Neural progenitor cell (in vitro differentiated cells): ENCODE measurements around the gene SLC66A3. TPM values are rescaled to one million over a fixed set of nuclear protein-coding genes. Genes with fewer than 3 reads are reported as not detected.

Experiments
- DNase-seq: peaks from one replicate; pipeline ENCODE4 v3.0.0-alpha.2; 2016; ENCODE audit warnings: low spot score
- H2AFZ ChIP-seq: fragments of 200-600 bp; sonication (generic); replicated peaks from 2 replicates; pipeline ENCODE4 v1.6.1; 2016; ENCODE audit warnings: antibody characterized with exemption
- H3F3A ChIP-seq: fragments of 200-600 bp; sonication (generic); 2 replicates; pipeline ENCODE4 v1.6.1; 2016; ENCODE audit warnings: antibody characterized with exemption, low read depth
- H3K27ac ChIP-seq: fragments of 200-600 bp; sonication (generic); 2 replicates; pipeline ENCODE4 v1.5.1; 2016; ENCODE audit warnings: mild to moderate bottlenecking
- H3K27me3 ChIP-seq: fragments of 200-600 bp; sonication (generic); 2 replicates; pipeline ENCODE4 v1.6.1; 2016; ENCODE audit warnings: mild to moderate bottlenecking, moderate library complexity
- H3K36me3 ChIP-seq: fragments of 200-600 bp; sonication (generic); 2 replicates; pipeline ENCODE4 v1.5.1; 2016
- H3K4me1 ChIP-seq: fragments of 200-600 bp; sonication (generic); 2 replicates; pipeline ENCODE4 v1.6.1; 2016; ENCODE audit warnings: mixed run types
- H3K4me2 ChIP-seq: fragments of 200-600 bp; sonication (generic); 2 replicates; pipeline ENCODE4 v1.6.1; 2016
- H3K4me3 ChIP-seq: fragments of 200-600 bp; sonication (generic); 2 replicates; pipeline ENCODE4 v1.5.1; 2016
- H3K79me2 ChIP-seq: fragments of 200-600 bp; sonication (generic); 2 replicates; pipeline ENCODE4 v1.6.1; 2016; ENCODE audit warnings: low read depth
- H3K9ac ChIP-seq: fragments of 200-600 bp; sonication (generic); 2 replicates; pipeline ENCODE4 v1.6.1; 2016
- H3K9me3 ChIP-seq: fragments of 200-600 bp; sonication (generic); 2 replicates; pipeline ENCODE4 v1.5.1; 2016; ENCODE audit warnings: low read depth
- H4K20me1 ChIP-seq: fragments of 200-600 bp; sonication (generic); 2 replicates; pipeline ENCODE4 v1.6.1; 2016; ENCODE audit warnings: low read depth
- H3K27ac Mint-ChIP-seq: 3 replicates; pipeline ENCODE4 v1.8.0; 2021; ENCODE audit warnings: mixed read lengths
- H3K27me3 Mint-ChIP-seq: 2 replicates; pipeline ENCODE4 v1.8.0; 2022; ENCODE audit warnings: low read depth, mild to moderate bottlenecking, inconsistent platforms, moderate library complexity, mixed read lengths; ENCODE audit not compliant: insufficient read depth
- H3K36me3 Mint-ChIP-seq: 3 replicates; pipeline ENCODE4 v1.8.0; 2021; ENCODE audit warnings: mixed read lengths
- H3K4me1 Mint-ChIP-seq: 3 replicates; pipeline ENCODE4 v1.8.0; 2021; ENCODE audit warnings: mixed read lengths
- H3K4me3 Mint-ChIP-seq: 3 replicates; pipeline ENCODE4 v1.8.0; 2021; ENCODE audit warnings: mild to moderate bottlenecking, moderate library complexity, mixed read lengths
- H3K9me3 Mint-ChIP-seq: 3 replicates; pipeline ENCODE4 v1.8.0; 2020; ENCODE audit warnings: mixed read lengths
- EZH2 ChIP-seq: fragments of 200-600 bp; sonication (generic); IDR thresholded peaks from 2 replicates; pipeline ENCODE4 v1.6.1; 2017; ENCODE audit warnings: antibody characterized with exemption, mild to moderate bottlenecking, moderate library complexity
- EZH2phosphoT487 ChIP-seq: fragments of 200-600 bp; sonication (generic); IDR thresholded peaks from 2 replicates; pipeline ENCODE4 v1.6.1; 2017; ENCODE audit warnings: antibody characterized with exemption
- total RNA-seq: library from RNA; depleted of rRNA; stranded (reverse); fragments of >200 nt; gene quantifications from 2 replicates; pipeline ENCODE4 v1.2.3, GENCODE V29; 2015; ENCODE audit warnings: low replicate concordance
- TF ChIP-seq, protein P1 (sequence below): fragments of 200-600 bp; sonication (generic); IDR thresholded peaks from 2 replicates; pipeline ENCODE4 v1.5.1; 2017; ENCODE audit warnings: antibody characterized with exemption, mild to moderate bottlenecking

Gene SLC66A3
- total RNA-seq, 1 donor from 2014 or later, result 19.3 TPM

DNA sequence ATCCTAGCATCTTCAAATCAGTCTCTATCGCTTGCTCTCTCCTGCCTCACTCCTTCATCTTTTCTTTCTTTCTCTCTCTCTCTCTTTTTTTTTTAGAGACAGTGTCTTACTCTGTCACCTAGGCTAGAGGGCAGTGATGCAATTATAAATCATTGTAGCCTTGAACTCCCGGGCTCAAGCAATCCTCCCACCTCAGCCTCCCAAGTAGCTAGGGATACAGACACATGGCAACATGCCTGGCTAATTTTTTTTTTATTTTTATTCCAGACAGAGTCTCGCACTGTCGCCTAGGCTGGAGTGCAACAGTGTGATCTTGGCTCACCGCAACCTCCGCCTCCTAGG, 10.6 kb upstream of the SLC66A3 start:
- no peak overlapping the region for H2AFZ ChIP-seq
- TF ChIP-seq EZH2 (no peak), EZH2phosphoT487 (no peak)
- TF ChIP-seq, protein P1, sequence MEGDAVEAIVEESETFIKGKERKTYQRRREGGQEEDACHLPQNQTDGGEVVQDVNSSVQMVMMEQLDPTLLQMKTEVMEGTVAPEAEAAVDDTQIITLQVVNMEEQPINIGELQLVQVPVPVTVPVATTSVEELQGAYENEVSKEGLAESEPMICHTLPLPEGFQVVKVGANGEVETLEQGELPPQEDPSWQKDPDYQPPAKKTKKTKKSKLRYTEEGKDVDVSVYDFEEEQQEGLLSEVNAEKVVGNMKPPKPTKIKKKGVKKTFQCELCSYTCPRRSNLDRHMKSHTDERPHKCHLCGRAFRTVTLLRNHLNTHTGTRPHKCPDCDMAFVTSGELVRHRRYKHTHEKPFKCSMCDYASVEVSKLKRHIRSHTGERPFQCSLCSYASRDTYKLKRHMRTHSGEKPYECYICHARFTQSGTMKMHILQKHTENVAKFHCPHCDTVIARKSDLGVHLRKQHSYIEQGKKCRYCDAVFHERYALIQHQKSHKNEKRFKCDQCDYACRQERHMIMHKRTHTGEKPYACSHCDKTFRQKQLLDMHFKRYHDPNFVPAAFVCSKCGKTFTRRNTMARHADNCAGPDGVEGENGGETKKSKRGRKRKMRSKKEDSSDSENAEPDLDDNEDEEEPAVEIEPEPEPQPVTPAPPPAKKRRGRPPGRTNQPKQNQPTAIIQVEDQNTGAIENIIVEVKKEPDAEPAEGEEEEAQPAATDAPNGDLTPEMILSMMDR, result no peak
- Mint-ChIP-seq H3K36me3 (no peaks in the 10 kb centered on the region), H3K4me3 (no peak overlapping the region), H3K4me1 (peaks cover 8% of the 10 kb centered on the region), H3K27me3 (peaks cover 3% of the 10 kb centered on the region), H3K27ac (peak overlapping the region; percentile 80), H3K9me3 (peaks cover 4% of the 10 kb centered on the region)
- H3K27me3 ChIP-seq, result no peaks in the 10 kb centered on the region
- H3K27ac ChIP-seq, result no peak overlapping the region
- H3K9me3 ChIP-seq, result no peaks in the 10 kb centered on the region
- no peak for DNase-seq
- H4K20me1 ChIP-seq, result no peaks in the 10 kb centered on the region
- H3K4me3 ChIP-seq, result no peak overlapping the region
- H3K79me2 ChIP-seq, result no peaks in the 10 kb centered on the region
- H3K4me2 ChIP-seq, result no peak overlapping the region
- no peaks in the 10 kb centered on the region for H3F3A ChIP-seq
- H3K9ac ChIP-seq, result no peak overlapping the region
- H3K36me3 ChIP-seq, result no peaks in the 10 kb centered on the region
- H3K4me1 ChIP-seq, result no peaks in the 10 kb centered on the region

DNA sequence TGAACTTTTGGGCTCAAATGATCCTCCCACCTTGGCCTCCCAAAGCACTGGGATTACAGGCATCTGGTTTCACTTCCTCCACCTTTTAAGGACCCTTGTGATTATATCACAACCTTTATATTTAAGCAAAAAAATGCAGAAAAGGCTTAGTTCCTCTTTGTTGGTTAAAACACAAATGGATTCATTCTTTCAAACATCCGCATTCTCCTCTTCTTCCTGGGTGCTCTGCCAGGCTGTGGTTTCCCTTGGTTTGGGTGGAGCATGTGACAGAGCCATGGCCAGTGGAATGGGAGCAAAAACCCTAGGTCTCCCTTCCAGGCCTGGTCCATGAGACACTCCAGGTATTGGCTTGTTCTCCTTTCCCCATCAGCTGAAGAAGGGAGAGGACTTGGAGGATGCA, 9.9 kb upstream of the SLC66A3 start:
- Histone ChIP-seq H3K9me3 (no peaks in the 10 kb centered on the region), H3K4me3 (no peak overlapping the region), H3K9ac (no peak overlapping the region), H3K4me2 (no peak overlapping the region), H4K20me1 (no peaks in the 10 kb centered on the region), H3K79me2 (no peaks in the 10 kb centered on the region), H3K27ac (no peak overlapping the region), H3K4me1 (no peaks in the 10 kb centered on the region), H2AFZ (no peak overlapping the region), H3K27me3 (no peaks in the 10 kb centered on the region), H3F3A (no peaks in the 10 kb centered on the region), H3K36me3 (no peaks in the 10 kb centered on the region)
- H3K4me1 Mint-ChIP-seq, result peaks cover 8% of the 10 kb centered on the region
- H3K4me3 Mint-ChIP-seq, result no peak overlapping the region
- TF ChIP-seq EZH2phosphoT487, result no peak
- TF ChIP-seq, protein P1, result no peak
- H3K27ac Mint-ChIP-seq, result no peak overlapping the region
- H3K36me3 Mint-ChIP-seq, result no peaks in the 10 kb centered on the region
- DNase-seq, result no peak
- peaks cover 4% of the 10 kb centered on the region for H3K9me3 Mint-ChIP-seq
- H3K27me3 Mint-ChIP-seq, result peaks cover 3% of the 10 kb centered on the region

DNA sequence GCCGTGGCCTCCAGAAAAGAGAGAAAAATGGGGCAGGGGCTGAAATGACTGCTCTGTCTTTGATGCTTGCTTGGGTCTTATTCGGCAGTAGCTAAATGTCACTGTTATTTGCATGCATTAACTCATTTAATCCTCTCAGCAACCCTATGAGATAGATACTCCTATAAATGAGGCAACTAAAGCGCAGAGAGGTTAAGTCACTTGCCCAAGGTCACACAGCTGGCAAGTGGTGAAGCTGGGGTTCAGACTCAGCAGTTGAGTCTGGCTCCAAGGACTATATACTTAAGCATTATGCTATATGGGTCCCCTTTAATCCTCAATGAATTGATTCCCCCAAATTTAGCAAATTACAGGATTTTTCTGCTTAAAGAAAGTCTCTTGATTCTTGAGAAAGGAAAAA, 9.2 kb upstream of the SLC66A3 start:
- H3K4me1 ChIP-seq, result no peaks in the 10 kb centered on the region
- no peaks in the 10 kb centered on the region for H3F3A ChIP-seq
- H3K4me3 ChIP-seq, result no peak overlapping the region
- no peaks in the 10 kb centered on the region for H3K9me3 ChIP-seq
- H3K9ac ChIP-seq, result no peak overlapping the region
- no peak for DNase-seq
- no peaks in the 10 kb centered on the region for H3K36me3 ChIP-seq
- H2AFZ ChIP-seq, result no peak overlapping the region
- Mint-ChIP-seq H3K4me1 (peaks cover 8% of the 10 kb centered on the region), H3K9me3 (peaks cover 4% of the 10 kb centered on the region), H3K36me3 (no peaks in the 10 kb centered on the region), H3K27ac (no peak overlapping the region), H3K4me3 (no peak overlapping the region), H3K27me3 (peaks cover 3% of the 10 kb centered on the region)
- peaks cover 3% of the 10 kb centered on the region for H3K27me3 ChIP-seq
- no peak for TF ChIP-seq EZH2phosphoT487
- no peak for TF ChIP-seq EZH2
- TF ChIP-seq, protein P1, result no peak
- H3K79me2 ChIP-seq, result no peaks in the 10 kb centered on the region
- H3K27ac ChIP-seq, result no peak overlapping the region
- no peaks in the 10 kb centered on the region for H4K20me1 ChIP-seq
- H3K4me2 ChIP-seq, result no peak overlapping the region

DNA sequence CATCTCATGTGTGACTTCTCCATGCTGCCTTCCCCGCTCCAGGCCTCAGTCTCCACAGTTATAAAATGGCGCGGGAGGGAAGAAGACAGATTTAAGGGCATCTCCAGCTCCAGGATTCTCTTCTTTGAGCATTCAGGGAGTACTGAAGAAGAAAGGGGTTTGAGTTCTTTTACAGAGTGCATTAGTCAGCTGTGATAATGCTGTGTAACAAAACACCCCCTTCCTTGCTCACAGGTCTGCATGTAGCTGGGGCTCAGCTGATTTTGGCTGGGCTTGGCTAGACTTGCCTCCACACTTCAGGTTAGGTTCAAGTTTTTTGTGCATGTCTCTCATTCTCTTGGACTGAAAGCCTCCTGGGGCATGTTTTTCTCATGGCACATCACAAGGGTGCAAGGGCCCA, 8.0 kb upstream of the SLC66A3 start:
- H2AFZ ChIP-seq, result no peak overlapping the region
- Mint-ChIP-seq H3K27ac (no peak overlapping the region), H3K4me1 (peaks cover 8% of the 10 kb centered on the region), H3K9me3 (peaks cover 3% of the 10 kb centered on the region), H3K27me3 (peaks cover 6% of the 10 kb centered on the region), H3K36me3 (no peaks in the 10 kb centered on the region), H3K4me3 (no peak overlapping the region)
- H3K4me3 ChIP-seq, result no peak overlapping the region
- no peaks in the 10 kb centered on the region for H3K4me1 ChIP-seq
- H3K9ac ChIP-seq, result no peak overlapping the region
- H3K27ac ChIP-seq, result no peak overlapping the region
- H3F3A ChIP-seq, result no peaks in the 10 kb centered on the region
- no peaks in the 10 kb centered on the region for H4K20me1 ChIP-seq
- no peaks in the 10 kb centered on the region for H3K36me3 ChIP-seq
- H3K9me3 ChIP-seq, result no peaks in the 10 kb centered on the region
- no peaks in the 10 kb centered on the region for H3K79me2 ChIP-seq
- TF ChIP-seq EZH2phosphoT487 (no peak), EZH2 (no peak)
- TF ChIP-seq, protein P1, result no peak
- no peak for DNase-seq
- no peak overlapping the region for H3K4me2 ChIP-seq
- H3K27me3 ChIP-seq, result peaks cover 15% of the 10 kb centered on the region
